IPS-11a (cell line): ENCODE data around the gene MYO15A.

Source experiments
- H3K4me3 ChIP-seq: one replicate; pipeline ENCODE4 v1.5.1; 2013; ENCODE audit warnings: low read depth, low read length, control low read depth

The MYO15A gene

DNA sequence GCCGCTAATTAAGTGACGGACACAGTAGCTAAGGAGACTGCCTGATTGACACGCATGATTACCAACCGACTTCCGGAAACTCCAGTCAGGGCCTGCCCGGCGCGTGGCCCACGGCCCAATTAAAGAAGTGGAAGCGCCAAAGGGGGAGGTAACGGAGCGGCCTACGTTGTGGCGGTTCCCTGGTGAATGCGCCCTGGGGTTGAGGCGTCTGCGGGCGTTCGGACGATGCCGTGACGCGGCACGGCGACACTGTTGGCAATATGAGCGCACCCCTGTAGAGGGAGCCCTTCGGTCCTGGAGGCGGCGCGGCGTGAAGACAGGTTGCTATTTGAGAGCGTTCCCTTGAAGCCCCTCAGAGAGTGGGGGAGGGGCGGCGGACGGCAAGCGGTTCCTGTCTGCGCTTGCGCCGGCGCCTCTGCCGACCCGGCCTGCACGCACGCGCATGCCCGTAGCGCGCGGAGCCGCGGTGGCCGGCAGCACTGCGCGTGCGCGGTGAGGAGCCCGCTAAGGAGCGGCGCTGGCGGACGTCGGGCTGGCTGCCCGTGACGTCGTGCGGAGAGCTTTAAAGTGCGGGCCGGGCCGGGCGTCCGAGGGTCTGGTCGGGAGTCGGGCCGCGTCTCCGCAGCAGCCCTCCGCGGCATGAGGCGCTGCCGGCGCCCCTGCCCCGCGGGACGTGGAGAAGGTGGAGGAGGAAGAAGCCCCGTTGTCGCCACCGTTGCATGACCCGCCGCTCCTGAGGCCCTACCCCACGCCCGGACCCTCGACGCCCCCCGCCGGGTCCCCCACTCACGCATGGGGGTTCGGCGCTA is 75.0 kb downstream of the MYO15A start, which contains the start of gene ALKBH5:
TSS of gene ALKBH5 (plus strand) at position 495 of the 809 bp plus-strand sequence. CDS start 416 bp downstream, outside the sequence.
- peak within 1 kb of the TSS; percentile 86 for H3K4me3 ChIP-seq

GRCh38 chr17:18184143-18185031 is 75.8 kb downstream of the MYO15A start:
- peak overlapping the region; percentile 86 for H3K4me3 ChIP-seq

GRCh38 chr17:18185391-18185790 is 76.8 kb downstream of the MYO15A start:
- H3K4me3 ChIP-seq, result peak overlapping the region; percentile 15

- peak overlapping the region; percentile 15 for H3K4me3 ChIP-seq
Observed at GRCh38 chr17:18185832-18186626, 77.5 kb downstream of the MYO15A start.

DNA sequence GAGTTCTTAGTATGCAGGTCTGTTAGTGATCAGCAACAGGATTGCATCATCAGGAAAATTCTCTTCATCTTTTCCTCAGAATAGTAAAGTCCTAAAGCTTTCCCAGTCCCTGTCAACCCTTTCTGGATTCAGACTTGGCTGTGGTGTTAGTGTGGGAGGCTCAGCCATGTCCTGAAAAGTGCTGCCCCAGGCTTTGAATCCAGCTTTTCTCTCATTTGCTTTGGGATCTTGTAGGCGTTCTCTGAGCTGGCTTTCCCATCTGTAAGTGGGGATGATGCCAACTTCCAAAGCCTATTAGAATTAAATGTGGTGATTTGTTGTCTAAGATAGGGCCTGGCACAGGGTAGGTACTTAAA is 78.0 kb downstream of the MYO15A start:
- no peak overlapping the region for H3K4me3 ChIP-seq

- H3K4me3 ChIP-seq, result no peak overlapping the region
Observed at GRCh38 chr17:18187226-18187625, 78.7 kb downstream of the MYO15A start.

DNA sequence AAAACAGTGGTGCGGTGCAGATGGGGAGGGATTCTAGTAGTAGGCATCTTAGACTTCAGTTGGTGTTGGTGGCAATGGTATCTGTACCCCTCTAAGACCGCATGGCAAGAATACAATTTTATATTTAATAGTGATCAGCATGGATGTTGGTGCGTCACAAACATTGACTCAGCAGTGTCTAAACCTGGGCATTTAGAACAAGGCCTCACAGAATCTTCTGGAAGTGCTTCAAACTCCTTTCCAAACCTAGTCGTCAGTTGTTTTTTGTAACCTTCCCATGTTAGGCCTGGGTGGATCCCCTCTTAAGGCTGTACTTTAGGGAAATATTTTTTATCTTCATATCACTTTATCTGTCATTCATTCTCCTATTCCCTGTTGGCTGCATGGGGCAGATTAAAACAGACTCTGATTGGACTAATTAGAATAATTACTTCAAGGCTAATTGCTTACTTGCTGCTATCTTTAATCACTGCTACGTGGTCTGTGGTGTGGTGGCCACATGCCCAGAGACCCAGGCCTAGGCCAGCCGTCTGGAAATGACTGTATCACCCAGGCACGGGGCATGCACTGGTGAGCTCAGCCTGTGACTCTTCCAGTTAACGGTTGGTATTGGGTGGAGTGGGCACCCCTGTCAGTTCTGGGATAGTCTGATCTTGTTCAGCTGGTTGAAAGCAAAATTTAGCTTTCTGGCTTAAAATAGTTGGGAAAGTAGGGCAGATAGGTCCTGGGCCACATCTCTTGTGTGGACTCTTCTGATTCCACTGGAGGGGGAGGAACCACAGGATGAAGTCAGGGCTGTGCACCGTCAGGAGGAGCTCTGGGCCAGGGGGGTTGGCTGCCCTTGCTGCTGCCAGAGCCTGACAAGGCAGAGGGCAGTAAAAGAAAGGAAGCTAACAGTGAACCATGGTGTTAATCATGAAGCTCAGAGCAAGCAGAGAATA is 79.5 kb downstream of the MYO15A start:
- H3K4me3 ChIP-seq, result no peak overlapping the region

DNA sequence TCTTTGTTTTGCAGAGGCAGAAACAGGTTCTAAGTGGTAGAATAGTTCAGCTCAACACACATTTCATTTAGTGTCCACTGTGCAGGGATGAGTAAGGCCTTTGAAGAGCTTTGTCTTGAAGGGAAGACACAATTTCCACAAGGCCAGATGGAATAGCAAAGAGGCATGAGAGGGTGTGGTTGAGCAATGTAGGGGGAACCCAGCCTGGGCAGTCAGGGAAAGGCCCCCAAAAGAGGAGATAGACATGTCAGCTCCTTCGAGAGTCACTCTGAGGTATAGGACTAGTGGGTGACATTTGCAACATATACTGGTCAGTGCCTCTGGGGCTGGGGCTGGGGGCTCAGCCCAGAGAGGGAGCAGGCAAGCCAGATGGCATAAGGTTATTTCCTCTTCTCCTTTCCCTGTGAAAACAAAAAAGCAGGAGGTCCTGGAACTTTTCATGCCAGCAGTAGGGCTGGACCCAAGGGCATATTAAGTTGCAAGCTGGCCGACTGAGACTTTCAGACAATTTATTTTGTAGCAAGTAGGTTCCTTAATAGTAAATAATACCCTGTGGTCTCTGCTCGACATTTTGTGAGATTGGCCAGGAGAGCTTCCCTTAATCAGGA is 82.2 kb downstream of the MYO15A start:
- H3K4me3 ChIP-seq, result no peak overlapping the region

DNA sequence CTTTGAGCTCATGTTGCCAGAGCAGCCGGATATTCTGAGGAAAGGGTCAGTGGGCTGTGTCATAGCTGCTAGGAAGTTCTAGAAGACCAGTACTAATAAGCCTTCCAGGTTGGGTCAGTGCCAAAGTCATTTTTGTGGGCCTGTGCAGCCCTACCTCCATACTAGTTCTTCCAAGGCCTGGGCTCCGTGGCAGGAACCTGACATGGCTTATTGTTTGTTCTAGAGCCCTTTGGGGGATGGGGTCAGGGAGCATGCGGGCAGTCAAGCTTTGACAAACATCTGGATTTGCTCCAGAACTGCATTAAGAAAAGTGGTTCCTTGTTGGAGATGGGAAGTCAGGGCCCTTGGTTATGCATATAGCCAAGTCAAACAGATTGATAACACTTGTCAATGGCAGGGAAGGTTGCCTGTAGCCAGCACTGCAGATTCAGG is 82.7 kb downstream of the MYO15A start:
- H3K4me3 ChIP-seq, result no peak overlapping the region

- no peak overlapping the region for H3K4me3 ChIP-seq
Observed at GRCh38 chr17:18191967-18192366, 83.4 kb downstream of the MYO15A start.

DNA sequence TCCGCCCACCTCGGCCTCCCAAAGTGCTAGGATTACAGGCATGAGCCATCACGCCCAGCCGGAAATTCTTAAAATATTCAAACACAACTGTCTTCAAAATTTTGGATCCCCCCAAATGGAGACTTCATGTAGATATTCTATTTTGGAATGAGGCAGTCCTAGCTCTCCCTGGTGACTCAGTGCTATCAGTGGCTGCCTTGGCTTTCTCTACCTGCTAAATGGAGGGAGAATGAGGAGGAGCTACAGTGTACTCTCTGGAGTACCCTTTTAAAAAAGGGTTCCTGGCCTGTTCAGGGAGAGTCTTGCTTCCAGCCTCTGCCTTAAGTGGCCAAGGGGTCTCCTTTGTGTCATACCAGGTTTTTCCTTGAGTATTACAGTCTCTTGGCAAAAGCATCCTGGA is 85.8 kb downstream of the MYO15A start:
- H3K4me3 ChIP-seq, result no peak overlapping the region

- H3K4me3 ChIP-seq, result no peak overlapping the region
Observed at GRCh38 chr17:18194804-18195203, 86.2 kb downstream of the MYO15A start.

GRCh38 chr17:18195246-18195645 is 86.7 kb downstream of the MYO15A start:
- no peak overlapping the region for H3K4me3 ChIP-seq

- no peak overlapping the region for H3K4me3 ChIP-seq
Observed at GRCh38 chr17:18197535-18198194, 89.1 kb downstream of the MYO15A start.

GRCh38 chr17:18198530-18198929 is 90.0 kb downstream of the MYO15A start:
- no peak overlapping the region for H3K4me3 ChIP-seq

DNA sequence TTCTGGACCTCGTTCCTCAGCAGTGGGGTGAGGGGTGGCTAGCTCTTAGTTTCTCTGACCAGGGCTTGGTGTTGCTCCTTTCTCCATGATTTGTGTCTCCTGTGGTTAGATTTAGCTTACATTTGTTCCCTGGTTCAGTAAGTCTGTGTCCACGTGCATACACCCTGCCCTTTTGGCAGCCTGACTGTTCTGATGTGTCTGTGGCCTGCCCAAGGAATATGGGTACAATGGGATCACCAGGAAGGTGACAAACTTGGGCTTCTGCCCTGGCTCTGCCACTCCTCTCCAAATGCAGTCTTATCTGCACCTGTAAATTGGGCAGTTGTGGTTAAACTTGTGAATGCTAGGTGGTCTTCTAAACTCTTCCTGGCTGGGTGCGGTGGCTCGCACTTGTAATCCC is 92.6 kb downstream of the MYO15A start:
- H3K4me3 ChIP-seq, result no peak overlapping the region

GRCh38 chr17:18203308-18203707 is 94.8 kb downstream of the MYO15A start:
- H3K4me3 ChIP-seq, result no peak overlapping the region

DNA sequence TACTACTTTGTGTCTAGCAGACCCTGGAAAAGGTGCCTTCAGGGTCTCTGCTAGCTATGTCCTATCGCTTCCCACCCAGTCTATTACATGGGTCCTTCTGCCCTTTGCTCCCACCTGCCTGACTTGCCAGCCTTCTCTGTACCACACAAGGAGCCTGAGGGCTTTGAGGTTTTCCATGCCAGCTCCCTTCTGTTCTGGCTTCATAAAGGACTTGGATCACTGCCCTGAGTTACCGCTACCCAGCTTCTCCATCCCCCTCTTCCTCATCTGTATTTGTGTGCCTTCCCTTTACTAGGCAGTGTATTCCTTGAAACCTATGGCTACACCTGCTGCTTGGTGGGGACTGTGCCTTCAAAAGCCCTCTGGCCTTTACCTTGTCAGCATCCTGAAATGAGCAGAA is 97.3 kb downstream of the MYO15A start:
- no peak overlapping the region for H3K4me3 ChIP-seq

DNA sequence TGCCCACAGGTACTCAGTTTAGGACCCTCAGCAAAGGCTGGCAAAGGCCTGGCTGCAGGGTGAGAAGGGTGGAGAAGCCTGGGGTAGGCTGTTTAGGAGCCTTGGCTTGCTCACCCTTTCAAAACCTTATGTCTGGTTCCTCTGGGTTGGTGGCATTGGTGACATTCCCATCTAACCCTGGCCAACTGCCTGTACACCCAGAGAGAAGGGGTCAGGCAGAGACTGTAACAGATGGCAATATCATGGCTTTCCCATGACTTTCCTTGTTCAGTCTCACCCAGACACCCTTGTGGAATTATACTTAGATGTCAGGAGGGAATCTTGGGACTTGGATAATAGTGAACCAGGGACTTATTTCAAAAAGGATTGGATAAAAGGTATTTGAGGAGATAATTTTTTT is 98.4 kb downstream of the MYO15A start:
- H3K4me3 ChIP-seq, result no peak overlapping the region
